Spleen (tissue), 11 donors: ENCODE measurements around the gene ARMC9. TPM values are rescaled to one million over a fixed set of nuclear protein-coding genes. Genes with fewer than 3 reads are reported as not detected.

Experiments
- DNase-seq: peaks from one replicate; pipeline ENCODE4 v3.0.0-alpha.2; 2020
- H3K27ac ChIP-seq, 8 donors: fragments of 200-600 bp; sonication (generic) in 7 of 8; 1 replicate in 4 of 8; 2 replicates in 4 of 8; pipeline versions ENCODE4 v1.5.0 to v1.8.0; 2016 to 2021; ENCODE audit warnings: inconsistent platforms in 4 of 8, mild to moderate bottlenecking in 4 of 8, moderate library complexity in 1 of 8
- H3K27me3 ChIP-seq, 7 donors: fragments of 200-600 bp; sonication (generic) in 6 of 7; replicated peaks in 1 of 7; 1 replicate in 4 of 7; 2 replicates in 3 of 7; pipeline versions ENCODE4 v1.5.0 to v1.8.0; 2016 to 2021; ENCODE audit warnings: inconsistent platforms in 3 of 7, mild to moderate bottlenecking in 1 of 7
- H3K36me3 ChIP-seq, 6 donors: fragments of 200-600 bp; sonication (generic) in 5 of 6; 1 replicate in 4 of 6; 2 replicates in 2 of 6; pipeline versions ENCODE4 v1.5.0 to v1.8.0; 2016 to 2021; ENCODE audit warnings: inconsistent platforms in 2 of 6
- H3K4me1 ChIP-seq, 6 donors: fragments of 200-600 bp; sonication (generic) in 5 of 6; 1 replicate in 3 of 6; 2 replicates in 3 of 6; pipeline versions ENCODE4 v1.5.0 to v1.8.0; 2016 to 2021; ENCODE audit warnings: inconsistent platforms in 3 of 6
- H3K4me3 ChIP-seq, 8 donors: fragments of 200-600 bp; sonication (generic) in 7 of 8; 1 replicate in 4 of 8; 2 replicates in 4 of 8; pipeline versions ENCODE4 v1.5.0 to v1.8.0; 2016 to 2021; ENCODE audit warnings: inconsistent platforms in 4 of 8, mild to moderate bottlenecking in 4 of 8, moderate library complexity in 2 of 8
- H3K9me3 ChIP-seq, 8 donors: fragments of 200-600 bp; sonication (generic) in 7 of 8; 1 replicate in 4 of 8; 2 replicates in 4 of 8; pipeline versions ENCODE4 v1.5.0 to v1.8.0; 2016 to 2021; ENCODE audit warnings: inconsistent platforms in 4 of 8
- CTCF ChIP-seq, 11 experiments: fragments of 200-600 bp in 7 of 11; fragments of 450-650 bp in 4 of 11; sonication (generic) in 4 of 11; IDR thresholded peaks in 8 of 11; conservative IDR thresholded peaks in 3 of 11; 1 replicate in 7 of 11; 2 replicates in 4 of 11; pipeline versions ENCODE4 v1.4.0 to v1.8.0; 2016 to 2021; ENCODE audit warnings: antibody characterized with exemption in 11 of 11, inconsistent platforms in 4 of 11, mild to moderate bottlenecking in 1 of 11
- POLR2A ChIP-seq, 3 donors: fragments of 450-650 bp; IDR thresholded peaks; one replicate each; pipeline ENCODE4 v1.5.1; 2017; ENCODE audit warnings: antibody characterized with exemption in 3 of 3, mild to moderate bottlenecking in 1 of 3
- POLR2AphosphoS5 ChIP-seq, 3 donors: sonication (generic); formaldehyde crosslinking; IDR thresholded peaks; one replicate each; pipeline ENCODE4 v1.5.1; 2017; ENCODE audit warnings: antibody characterized with exemption in 3 of 3
- WGBS, 5 donors: extraction: QIAGEN DNeasy Blood & Tissue Kit in 3 of 5; methylation state at CpG; one replicate each; pipeline versions ENCODE4 v1.1.5 to v1.1.7; 2013 to 2018; 5-methylcytosine and 5-hydroxymethylcytosine counted together
- intact Hi-C: fragments of 100-400 bp; cut with DNase I; formaldehyde crosslinking; loops from one replicate; pipeline ENCODE4 v1.15.0; 2023; ENCODE audit warnings: low total_unique reads
- polyA plus RNA-seq, 3 donors: library from polyadenylated mRNA; stranded (reverse); fragments of 200-250 nt; gene quantifications; one replicate each; pipeline ENCODE4 v1.2.1, GENCODE V29; 2013
- total RNA-seq, 7 donors: library from RNA; depleted of rRNA in 3 of 7; stranded (reverse); fragments of >200 nt in 3 of 7; fragmentation: NEBNext Ultra II Directional in 4 of 7; extraction: Animal tissue kit (Norgen Biotek cat#: 25700) in 4 of 7; gene quantifications; one replicate each; pipeline versions ENCODE4 v1.1.0 to v1.2.1, GENCODE V29; 2016 to 2021
- donor health status: healthy with polysubstance abuse.
- donor health status: DM: no; HTN: no; CAD: no; lungs with moderate emphysema.
- donor health status: DM: no; HTN: no; CAD: no.
- donor health status: Bipolar disorder and iron deficiency.
- donor health status: healthy.
- donor health status: DM: no; HTN: no; CAD: no.
- donor health status: DM: yes; HTN: yes; CAD: no.

Gene ARMC9
- total and polyA plus RNA-seq, 10 donors, result 0.83 to 8.9 (median 4.7) TPM

DNA sequence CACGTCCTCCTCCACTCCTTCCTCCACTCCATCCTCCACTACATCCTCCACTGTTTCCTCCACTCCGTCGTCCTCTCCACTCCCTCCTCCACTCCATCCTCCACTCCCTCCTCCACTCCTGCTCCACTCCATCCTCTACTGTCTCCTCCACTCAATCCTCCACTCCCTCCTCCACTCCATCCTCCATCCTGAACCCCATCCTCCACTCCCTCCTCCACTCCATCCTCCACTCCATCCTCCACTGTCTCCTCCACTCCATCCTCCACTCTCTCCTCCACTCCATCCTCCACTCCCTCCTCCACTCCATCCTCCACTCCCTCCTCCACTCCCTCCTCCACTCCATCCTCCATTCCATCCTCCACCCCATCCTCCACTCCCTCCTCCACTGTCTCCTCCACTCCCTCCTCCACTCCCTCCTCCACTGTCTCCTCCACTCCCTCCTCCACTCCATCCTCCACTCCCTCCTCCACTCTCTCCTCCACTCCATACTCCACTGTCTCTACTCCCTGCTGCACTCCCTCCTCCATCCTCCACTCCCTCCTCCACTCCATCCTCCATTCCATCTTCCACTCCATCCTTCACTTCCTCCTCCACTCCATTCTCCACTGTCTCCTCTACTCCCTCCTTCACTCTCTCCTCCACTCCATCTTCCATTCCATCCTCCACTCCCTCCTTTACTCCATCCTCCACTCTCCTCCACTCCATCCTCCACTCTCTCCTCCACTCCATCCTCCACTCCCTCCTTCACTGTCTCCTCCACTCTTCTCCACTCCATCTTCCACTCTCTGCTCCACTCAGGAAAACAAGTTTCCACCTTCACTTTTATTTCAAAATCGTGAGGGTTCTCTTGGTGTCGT lies 182.8 kb downstream of the ARMC9 start:
- WGBS, 5 donors, result 81 to 94% (median 91%) methylated on average over 5 of the region's 5 CpGs
- intact Hi-C loops, result no loop called here
- H3K4me1 ChIP-seq, result no peaks in the 10 kb centered on the region
- H3K36me3 ChIP-seq, result no peaks in the 10 kb centered on the region
- TF ChIP-seq POLR2A (IDR thresholded peaks at IDR 0.05), result no peak
- no peak for TF ChIP-seq CTCF (IDR thresholded peaks at IDR 0.05 in 8 of 11, conservative IDR thresholded peaks at IDR 0.05 in 3 of 11)
- no peak for TF ChIP-seq POLR2AphosphoS5 (IDR thresholded peaks at IDR 0.05)
- no peak overlapping the region for H3K4me3 ChIP-seq
- DNase-seq, result no peak
- H3K27me3 ChIP-seq, result no peaks in the 10 kb centered on the region
- H3K27ac ChIP-seq, result no peak overlapping the region
- peaks cover 0 to 16% (median 6%) of the 10 kb centered on the region in 8 donors for H3K9me3 ChIP-seq

GRCh38 chr2:231382116-231382515 lies 183.7 kb downstream of the ARMC9 start:
- Histone ChIP-seq H3K9me3 (peaks cover 0 to 16% (median 6%) of the 10 kb centered on the region in 8 donors), H3K27me3 (no peaks in the 10 kb centered on the region), H3K4me1 (no peaks in the 10 kb centered on the region), H3K4me3 (no peak overlapping the region), H3K27ac (no peak overlapping the region), H3K36me3 (no peaks in the 10 kb centered on the region)
- intact Hi-C loops, result no loop called here
- WGBS, 5 donors, result 84 to 93% (median 85%) methylated on average over 6 to 8 of the region's 8 CpGs
- no peak for DNase-seq
- TF ChIP-seq POLR2A (IDR thresholded peaks at IDR 0.05), result no peak
- no peak for TF ChIP-seq POLR2AphosphoS5 (IDR thresholded peaks at IDR 0.05)
- no peak for TF ChIP-seq CTCF (IDR thresholded peaks at IDR 0.05 in 8 of 11, conservative IDR thresholded peaks at IDR 0.05 in 3 of 11)

GRCh38 chr2:231383416-231384108 lies 185.1 kb downstream of the ARMC9 start:
- 43 to 61% (median 46%) methylated on average over 15 of the region's 15 CpGs for WGBS, 5 donors
- peaks cover 0 to 16% (median 6%) of the 10 kb centered on the region in 8 donors for H3K9me3 ChIP-seq
- H3K27me3 ChIP-seq, result no peaks in the 10 kb centered on the region
- intact Hi-C loops, result no loop called here
- TF ChIP-seq POLR2A (IDR thresholded peaks at IDR 0.05), result no peak
- no peak for TF ChIP-seq CTCF (IDR thresholded peaks at IDR 0.05 in 8 of 11, conservative IDR thresholded peaks at IDR 0.05 in 3 of 11)
- TF ChIP-seq POLR2AphosphoS5 (IDR thresholded peaks at IDR 0.05), result no peak
- peaks cover 0 to 7% (median 0%) of the 10 kb centered on the region in 6 donors for H3K4me1 ChIP-seq
- DNase-seq, result no peak
- peak overlapping the region in 2 of 8 donors; percentile 30 to 36 for H3K27ac ChIP-seq
- H3K4me3 ChIP-seq, result no peak overlapping the region
- no peaks in the 10 kb centered on the region for H3K36me3 ChIP-seq

GRCh38 chr2:231384109-231384435 lies 185.6 kb downstream of the ARMC9 start:
- H3K9me3 ChIP-seq, result peaks cover 0 to 16% (median 6%) of the 10 kb centered on the region in 8 donors
- peak overlapping the region in 1 of 8 donors; percentile 36 for H3K27ac ChIP-seq
- H3K36me3 ChIP-seq, result no peaks in the 10 kb centered on the region
- H3K4me1 ChIP-seq, result peaks cover 0 to 9% (median 0%) of the 10 kb centered on the region in 6 donors
- 89 to 98% (median 94%) methylated on average over 2 of the region's 2 CpGs for WGBS, 5 donors
- no peak for DNase-seq
- H3K4me3 ChIP-seq, result no peak overlapping the region
- intact Hi-C loops, result no loop called here
- no peaks in the 10 kb centered on the region for H3K27me3 ChIP-seq
- no peak for TF ChIP-seq POLR2A (IDR thresholded peaks at IDR 0.05)
- no peak for TF ChIP-seq POLR2AphosphoS5 (IDR thresholded peaks at IDR 0.05)
- no peak for TF ChIP-seq CTCF (IDR thresholded peaks at IDR 0.05 in 8 of 11, conservative IDR thresholded peaks at IDR 0.05 in 3 of 11)
